EL (cell line): ENCODE results near the gene PTPRM.
A peak's percentile ranks its signal among the peaks of the same experiment; 100 is the strongest.

Experiments
- DNase-seq: peaks from one replicate; pipeline ENCODE4 v3.0.0-alpha.2; 2016

PTPRM gene

DNA sequence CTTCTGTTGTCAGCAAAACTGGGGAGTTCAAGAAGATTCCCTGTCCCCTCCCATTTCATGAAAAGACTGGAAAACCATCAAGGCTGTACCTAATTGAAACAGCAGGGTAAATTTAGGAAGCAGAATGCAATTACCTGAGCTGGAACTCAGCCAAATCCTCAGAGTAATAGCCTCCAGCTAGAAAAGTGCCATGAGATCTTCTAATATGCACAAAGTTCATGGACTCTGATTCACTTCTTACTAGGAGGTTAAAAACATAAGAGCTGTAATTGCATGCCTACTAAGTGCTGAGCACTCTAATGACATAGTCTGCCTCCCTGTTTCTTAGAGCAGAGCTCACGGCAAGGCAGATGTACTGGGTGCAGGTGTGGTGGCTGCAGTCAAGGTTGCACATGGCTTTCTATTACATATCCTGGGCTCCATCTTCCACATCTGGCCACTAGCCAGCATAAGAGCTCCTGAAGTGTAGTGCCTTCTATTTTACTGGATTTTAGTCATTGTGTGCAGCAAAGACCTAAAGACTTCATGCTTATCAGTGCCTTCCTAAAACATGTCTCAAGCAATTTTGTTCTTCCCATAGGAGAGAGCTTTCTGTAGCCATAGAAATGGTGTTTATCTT lies 341.7 kb downstream of the PTPRM start:
- DNase-seq: no peak

DNA sequence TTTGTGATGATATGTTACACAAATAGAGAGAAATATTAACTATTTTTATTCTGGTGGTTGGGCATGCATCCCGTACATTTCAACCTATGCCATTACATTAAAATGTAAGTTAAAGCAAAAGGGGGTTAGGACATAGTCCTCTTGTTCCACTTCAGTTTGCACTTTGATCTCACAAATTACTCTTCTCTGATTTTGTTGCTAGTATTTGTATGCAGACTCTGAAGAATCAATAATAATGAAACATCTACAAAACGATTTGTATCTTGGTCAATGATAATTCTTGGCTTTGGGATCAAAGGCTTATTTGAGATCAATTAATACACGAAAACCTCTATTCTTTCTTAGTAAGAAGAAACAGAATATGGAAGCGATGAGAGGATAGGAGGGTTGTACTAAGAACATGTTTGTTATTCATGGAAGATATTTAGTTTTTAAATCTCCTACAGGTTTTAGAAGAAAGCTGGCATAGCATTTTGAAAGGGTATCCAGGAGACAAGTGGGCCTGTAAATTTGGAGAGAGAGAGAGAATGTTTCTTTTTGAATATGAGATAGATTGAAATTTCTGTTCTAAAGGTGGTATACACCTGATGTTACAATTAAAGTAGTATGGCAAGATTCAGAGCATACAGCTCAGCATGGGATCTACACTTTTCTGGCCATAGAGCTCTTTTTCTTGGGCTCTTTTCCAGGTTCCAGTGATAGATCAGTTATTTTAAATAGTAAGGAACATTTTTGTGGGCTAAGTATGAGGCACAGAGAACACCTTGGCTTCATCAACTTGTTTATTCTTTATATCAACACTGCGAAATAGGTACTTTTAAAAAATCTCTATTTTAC lies 347.9 kb downstream of the PTPRM start:
- no peak for DNase-seq

- DNase-seq: no peak
Measured at GRCh38 chr18:7918701-7919100, 351.6 kb downstream of the PTPRM start.

- DNase-seq: no peak
Measured at GRCh38 chr18:7919565-7919964, 352.4 kb downstream of the PTPRM start.

GRCh38 chr18:7921938-7922587 lies 354.9 kb downstream of the PTPRM start:
- peak; percentile 78 for DNase-seq

DNA sequence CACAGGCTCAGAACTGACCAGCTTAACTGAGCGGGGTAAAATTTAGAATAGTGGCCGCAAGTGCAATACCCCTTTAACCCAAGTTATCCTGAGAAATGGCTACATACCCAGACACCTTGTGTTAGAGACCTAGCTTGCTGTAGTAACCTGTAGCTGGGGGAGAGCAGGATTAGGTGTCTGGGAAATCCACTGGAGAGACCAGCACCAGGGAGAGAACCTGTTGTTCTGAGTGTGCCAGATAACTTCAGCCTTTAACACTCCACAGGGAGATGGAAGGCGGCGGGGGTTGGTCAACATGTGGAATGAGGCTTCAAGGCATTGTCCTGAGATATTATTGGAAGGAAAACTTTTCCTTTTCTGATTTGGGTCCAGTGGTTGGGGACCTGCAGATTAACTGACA lies 356.0 kb downstream of the PTPRM start:
- no peak for DNase-seq

GRCh38 chr18:7924616-7925015 lies 357.5 kb downstream of the PTPRM start:
- DNase-seq: no peak

DNA sequence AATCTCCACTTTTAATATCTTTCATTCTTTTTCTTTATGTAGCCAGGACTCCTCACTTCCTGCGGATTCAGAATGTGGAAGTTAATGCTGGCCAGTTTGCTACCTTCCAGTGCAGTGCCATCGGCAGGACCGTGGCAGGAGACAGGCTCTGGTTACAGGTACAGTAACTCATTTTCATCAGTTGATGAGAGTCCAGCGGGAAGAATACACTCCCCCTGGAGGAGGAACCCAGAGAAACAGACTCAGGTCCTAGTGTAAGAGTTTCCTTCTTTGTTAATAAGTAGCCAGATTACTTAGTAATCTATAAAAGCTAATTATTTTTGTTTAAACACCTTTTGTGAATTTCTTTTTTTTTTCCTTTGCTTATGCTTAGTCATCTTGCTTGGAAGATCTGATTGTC lies 359.4 kb downstream of the PTPRM start:
- DNase-seq: no peak

DNA sequence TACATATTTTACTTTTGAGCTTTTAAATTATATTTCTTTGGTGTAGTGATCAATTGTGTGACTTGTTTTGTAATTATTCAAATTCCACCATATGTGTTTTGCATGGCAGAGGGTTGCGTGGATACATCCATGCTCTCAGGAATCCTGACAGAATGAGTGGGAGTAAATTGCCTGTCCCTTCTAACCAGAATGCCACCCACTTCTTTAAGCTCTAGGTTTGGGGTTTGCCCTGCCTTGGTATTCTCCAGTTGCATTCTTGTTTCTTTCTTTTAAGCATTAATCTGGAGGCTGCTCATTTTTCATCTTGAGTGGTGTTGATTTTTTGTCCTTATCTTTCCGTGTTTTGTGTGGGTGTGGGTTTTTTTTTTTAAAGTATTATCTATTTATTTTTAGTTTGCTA lies 360.0 kb downstream of the PTPRM start:
- DNase-seq: no peak

GRCh38 chr18:7931763-7932162 lies 364.6 kb downstream of the PTPRM start:
- no peak for DNase-seq

GRCh38 chr18:7937268-7937667 lies 370.2 kb downstream of the PTPRM start:
- no peak for DNase-seq

DNA sequence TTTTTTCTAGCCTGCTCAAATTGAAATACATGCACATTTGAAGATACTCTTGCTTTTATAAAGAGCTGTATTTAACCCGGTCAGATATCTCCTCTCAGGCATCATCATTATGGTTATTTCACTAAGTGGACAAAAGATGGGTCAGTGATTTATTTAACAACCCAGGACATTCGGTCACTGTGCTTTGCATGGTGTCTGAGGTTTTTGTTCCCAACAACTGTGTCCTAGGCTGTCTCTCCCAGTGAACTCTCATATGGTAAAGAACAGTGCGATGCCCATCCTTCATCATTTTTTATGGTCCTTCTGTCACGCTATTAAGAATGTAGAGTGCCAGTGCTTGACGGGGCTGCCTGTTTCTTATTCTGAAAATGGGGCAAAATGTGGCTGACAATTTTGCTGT lies 372.4 kb downstream of the PTPRM start:
- DNase-seq: no peak

GRCh38 chr18:7940379-7940778 lies 373.3 kb downstream of the PTPRM start:
- no peak for DNase-seq

DNA sequence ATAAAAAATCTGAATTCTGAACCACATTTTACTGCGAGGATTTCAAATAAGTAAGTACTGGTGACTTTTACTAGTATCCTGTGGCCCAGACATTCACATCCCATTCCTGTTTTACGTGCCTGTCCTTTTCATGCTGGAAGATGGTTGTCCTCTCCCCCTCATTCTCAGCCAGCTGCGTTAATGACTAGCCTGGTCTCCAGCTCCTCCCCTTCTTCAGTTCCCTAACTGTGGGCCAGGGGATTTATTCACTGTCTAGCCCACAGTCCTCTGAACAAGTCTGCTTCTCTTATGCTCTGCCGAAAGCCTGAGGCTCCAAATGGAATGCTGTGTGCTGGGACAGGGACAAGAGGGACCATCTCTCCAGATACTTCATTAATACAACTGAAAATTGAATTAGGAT lies 373.9 kb downstream of the PTPRM start:
- DNase-seq: no peak

GRCh38 chr18:7941533-7941932 lies 374.4 kb downstream of the PTPRM start:
- DNase-seq: no peak

- DNase-seq: peak; percentile 96
Measured at GRCh38 chr18:7945882-7946281, 378.8 kb downstream of the PTPRM start.

DNA sequence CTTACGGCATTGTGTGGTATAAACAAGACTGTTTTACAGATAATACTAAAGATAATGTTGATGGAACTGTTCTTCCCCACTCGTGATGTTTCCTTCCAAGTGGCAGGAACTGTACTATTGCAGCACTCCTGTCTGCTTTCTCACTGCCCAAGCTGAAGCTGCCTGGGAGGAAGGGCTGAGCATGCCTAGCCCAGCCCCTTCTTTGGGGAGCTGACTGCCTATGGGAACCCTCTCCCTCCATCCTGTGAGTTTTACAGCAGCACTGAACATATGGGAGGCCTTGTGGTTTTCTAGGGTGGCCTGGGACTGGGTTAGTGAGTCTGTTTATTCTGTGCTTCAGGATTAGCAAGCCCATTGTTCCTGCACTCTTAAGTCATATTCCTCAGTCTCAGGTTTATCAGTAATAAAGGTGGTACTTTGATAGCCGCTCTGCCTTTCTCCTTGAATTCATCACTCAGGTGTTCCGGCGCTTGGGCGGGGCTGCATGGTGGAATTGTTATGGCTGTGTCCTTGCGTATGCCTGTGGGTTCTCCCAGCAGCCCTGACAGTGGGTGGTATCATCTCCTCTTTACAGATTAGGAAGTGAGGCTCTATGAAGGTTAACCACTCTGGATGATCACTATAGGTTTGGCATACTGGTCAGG lies 379.7 kb downstream of the PTPRM start:
- peak; percentile 82 for DNase-seq

GRCh38 chr18:7950380-7951136 lies 383.4 kb downstream of the PTPRM start:
- peak; percentile 80 for DNase-seq

DNA sequence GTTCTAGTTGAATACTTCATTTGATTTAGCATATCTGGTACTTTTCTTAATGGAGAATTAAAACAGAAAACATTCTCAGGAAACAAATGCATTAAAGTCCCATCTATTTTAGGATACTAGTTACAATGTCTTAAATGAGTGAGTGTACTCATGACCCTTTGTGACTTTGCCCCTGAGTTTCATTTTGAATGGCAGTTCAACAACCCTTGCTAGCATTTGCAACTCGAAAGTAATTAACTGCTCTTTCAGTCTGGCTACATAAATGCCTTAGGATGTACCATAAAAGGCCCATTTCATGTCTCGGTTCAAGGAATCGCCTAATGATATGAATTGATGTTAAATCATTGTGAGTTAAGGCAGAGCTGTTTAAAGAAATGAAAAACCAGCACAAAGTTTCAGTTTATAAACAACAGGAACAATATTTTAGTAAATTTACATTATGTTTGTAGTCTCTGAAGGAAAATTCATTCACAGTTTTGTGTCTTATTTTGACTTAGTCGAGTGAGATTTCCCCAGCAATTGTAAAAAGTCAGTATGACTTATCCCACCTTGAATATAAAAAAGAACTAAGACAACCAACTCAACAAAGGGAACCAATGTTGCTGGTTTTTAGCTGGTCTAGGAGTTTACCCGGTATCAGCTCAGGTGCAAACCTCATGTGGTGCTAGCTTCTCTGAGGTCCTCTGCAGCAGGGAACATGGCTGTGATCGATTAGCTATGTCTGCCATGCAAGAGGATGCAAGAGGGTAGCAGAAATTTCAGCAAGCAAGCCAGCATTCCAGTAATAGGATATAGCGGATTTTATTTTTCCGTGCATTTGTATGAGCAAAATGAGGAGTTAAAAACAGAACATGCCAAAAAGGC lies 386.2 kb downstream of the PTPRM start:
- no peak for DNase-seq

- no peak for DNase-seq
Measured at GRCh38 chr18:7954238-7954637, 387.1 kb downstream of the PTPRM start.

DNA sequence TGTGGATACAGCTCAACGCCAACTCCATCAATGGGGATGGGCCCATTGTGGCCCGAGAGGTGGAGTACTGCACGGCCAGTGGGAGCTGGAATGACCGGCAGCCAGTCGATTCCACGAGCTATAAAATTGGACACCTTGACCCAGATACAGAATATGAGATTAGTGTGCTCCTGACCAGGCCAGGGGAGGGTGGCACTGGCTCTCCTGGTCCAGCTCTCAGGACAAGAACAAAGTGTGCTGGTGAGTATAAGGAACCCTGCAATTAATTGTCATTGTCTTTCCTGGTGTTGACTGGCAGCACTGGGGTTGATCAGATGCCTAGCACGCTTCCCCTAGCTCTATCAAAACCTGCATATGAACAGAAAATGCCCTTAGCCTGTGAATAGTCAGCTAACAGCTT lies 388.1 kb downstream of the PTPRM start:
- no peak for DNase-seq

- DNase-seq: no peak
Measured at GRCh38 chr18:7957297-7957696, 390.2 kb downstream of the PTPRM start.
